Naive B cell (primary cell): ENCODE measurements around the gene TAC1. TPM values are rescaled to one million over a fixed set of nuclear protein-coding genes. Genes with fewer than 3 reads are reported as not detected.
"Not testable (repeated sequence)": the region's sequence is repeated elsewhere in the genome, so short reads cannot be mapped to it uniquely, and the experiment has no call there.

ENCODE experiments used
- ATAC-seq, 2 donors: fragments of 150-1000 bp; cut with Tn5 transposase; 2 replicates each; pipeline ENCODE4 v1.10.0; 2021; ENCODE audit warnings: low read depth in 2 of 2, mild to moderate bottlenecking in 2 of 2, moderate library complexity in 2 of 2
- DNase-seq: peaks from one replicate; pipeline ENCODE4 v3.0.0; 2022
- H3K27ac Mint-ChIP-seq, 6 donors: one replicate each; pipeline ENCODE4 v1.8.0; 2020 to 2022; ENCODE audit warnings: mild to moderate bottlenecking in 6 of 6, mixed read lengths in 6 of 6, moderate library complexity in 5 of 6, inconsistent platforms in 2 of 6
- H3K27me3 Mint-ChIP-seq, 3 donors: one replicate each; pipeline ENCODE4 v1.8.0; 2021 to 2022; ENCODE audit warnings: mixed read lengths in 3 of 3, mild to moderate bottlenecking in 1 of 3
- H3K36me3 Mint-ChIP-seq, 2 donors: one replicate each; pipeline ENCODE4 v1.8.0; 2020 to 2022; ENCODE audit warnings: mixed read lengths in 2 of 2, inconsistent platforms in 1 of 2, mild to moderate bottlenecking in 1 of 2
- H3K4me1 Mint-ChIP-seq, 3 donors: one replicate each; pipeline ENCODE4 v1.8.0; 2020 to 2022; ENCODE audit warnings: mixed read lengths in 3 of 3, inconsistent platforms in 1 of 3, mild to moderate bottlenecking in 1 of 3, moderate library complexity in 1 of 3
- H3K4me3 Mint-ChIP-seq, 8 donors: one replicate each; pipeline ENCODE4 v1.8.0; 2020 to 2022; ENCODE audit warnings: mild to moderate bottlenecking in 8 of 8, mixed read lengths in 8 of 8, moderate library complexity in 8 of 8, inconsistent platforms in 2 of 8
- H3K9me3 Mint-ChIP-seq, 7 donors: one replicate each; pipeline ENCODE4 v1.8.0; 2020 to 2022; ENCODE audit warnings: mixed read lengths in 7 of 7, mild to moderate bottlenecking in 5 of 7, inconsistent platforms in 2 of 7, moderate library complexity in 1 of 7
- polyA plus RNA-seq, 6 donors: library from polyadenylated mRNA; unstranded; fragments of 300-500 nt; fragmentation: Illumina TruSeq; gene quantifications; one replicate each; pipeline ENCODE4 v1.2.3, GENCODE V29; 2021; ENCODE audit warnings: low read depth in 6 of 6

The TAC1 gene
- polyA plus RNA-seq, 6 donors from 2014 or later = not detected

GRCh38 chr7:97752215-97752614, 20.3 kb downstream of the TAC1 start:
- ATAC-seq (no peak), DNase-seq (no peak)

GRCh38 chr7:97757824-97758223, 25.9 kb downstream of the TAC1 start:
- H3K4me3 Mint-ChIP-seq = no peak overlapping the region
- no peak for DNase-seq
- no peaks in the 10 kb centered on the region for H3K36me3 Mint-ChIP-seq
- H3K9me3 Mint-ChIP-seq = peaks cover 0 to 5% (median 0%) of the 10 kb centered on the region in 7 donors
- no peaks in the 10 kb centered on the region for H3K4me1 Mint-ChIP-seq
- H3K27ac Mint-ChIP-seq = no peak overlapping the region
- H3K27me3 Mint-ChIP-seq = peaks cover 0 to 8% (median 5%) of the 10 kb centered on the region in 3 donors
- no peak for ATAC-seq

More at GRCh38 chr7:97752215-97752614, 20.3 kb downstream of the TAC1 start:
- H3K4me1 Mint-ChIP-seq = no peaks in the 10 kb centered on the region
- no peaks in the 10 kb centered on the region for H3K36me3 Mint-ChIP-seq
- H3K9me3 Mint-ChIP-seq = peaks cover 0 to 3% (median 0%) of the 10 kb centered on the region in 7 donors
- H3K27me3 Mint-ChIP-seq = peaks cover 0 to 3% (median 0%) of the 10 kb centered on the region in 3 donors
- no peak overlapping the region for H3K4me3 Mint-ChIP-seq
- H3K27ac Mint-ChIP-seq = no peak overlapping the region

- H3K4me1 Mint-ChIP-seq = no peaks in the 10 kb centered on the region
- no peak overlapping the region for H3K4me3 Mint-ChIP-seq
- no peak overlapping the region for H3K27ac Mint-ChIP-seq
- peaks cover 0 to 5% (median 3%) of the 10 kb centered on the region in 7 donors for H3K9me3 Mint-ChIP-seq
- DNase-seq = no peak
- H3K36me3 Mint-ChIP-seq = no peaks in the 10 kb centered on the region
- no peak for ATAC-seq
- peaks cover 0 to 10% (median 0%) of the 10 kb centered on the region in 3 donors for H3K27me3 Mint-ChIP-seq
Observed at GRCh38 chr7:97770850-97771249, 39.0 kb downstream of the TAC1 start.

GRCh38 chr7:97771576-97771975, 39.7 kb downstream of the TAC1 start:
- DNase-seq (no peak), ATAC-seq (no peak)
- no peak overlapping the region for H3K4me3 Mint-ChIP-seq
- H3K27me3 Mint-ChIP-seq = peaks cover 0 to 17% (median 0%) of the 10 kb centered on the region in 3 donors
- no peaks in the 10 kb centered on the region for H3K4me1 Mint-ChIP-seq
- no peaks in the 10 kb centered on the region for H3K36me3 Mint-ChIP-seq
- no peak overlapping the region for H3K27ac Mint-ChIP-seq
- H3K9me3 Mint-ChIP-seq = peaks cover 0 to 5% (median 3%) of the 10 kb centered on the region in 7 donors

- H3K36me3 Mint-ChIP-seq = no peaks in the 10 kb centered on the region
- no peak overlapping the region for H3K4me3 Mint-ChIP-seq
- ATAC-seq = no peak
- H3K27ac Mint-ChIP-seq = no peak overlapping the region
- no peaks in the 10 kb centered on the region for H3K4me1 Mint-ChIP-seq
- peaks cover 0 to 18% (median 2%) of the 10 kb centered on the region in 3 donors for H3K27me3 Mint-ChIP-seq
- H3K9me3 Mint-ChIP-seq = peaks cover 0 to 5% (median 3%) of the 10 kb centered on the region in 7 donors
- DNase-seq = no peak
Observed at GRCh38 chr7:97772045-97772901, 40.4 kb downstream of the TAC1 start.

GRCh38 chr7:97786398-97786797, 54.5 kb downstream of the TAC1 start:
- not testable (repeated sequence) for ATAC-seq, H3K4me1 Mint-ChIP-seq, H3K27ac Mint-ChIP-seq, H3K36me3 Mint-ChIP-seq, DNase-seq, H3K4me3 Mint-ChIP-seq, H3K27me3 Mint-ChIP-seq
- peaks cover 2 to 30% (median 21%) of the 10 kb centered on the region in 7 donors for H3K9me3 Mint-ChIP-seq

Other genes with a start within 250 kb of the TAC1 start
- gene ASNS, start 140.3 kb downstream of the TAC1 start, polyA plus RNA-seq = 10 to 100 TPM; 20.6 to 44.6 (median 28.0) TPM